GM20431 (cell line): ENCODE data around the gene AKT1.
"Not testable (repeated sequence)": the region's sequence is repeated elsewhere in the genome, so short reads cannot be mapped to it uniquely, and the experiment has no call there.

Experiments
- in situ Hi-C: fragments of 300-500 bp; cut with MseI, MboI; formaldehyde crosslinking; loops from one replicate; pipeline ENCODE4 v1.15.0; 2020; ENCODE audit warnings: low sequenced_read_pairs; ENCODE audit not compliant: unreplicated experiment

AKT1 gene

DNA sequence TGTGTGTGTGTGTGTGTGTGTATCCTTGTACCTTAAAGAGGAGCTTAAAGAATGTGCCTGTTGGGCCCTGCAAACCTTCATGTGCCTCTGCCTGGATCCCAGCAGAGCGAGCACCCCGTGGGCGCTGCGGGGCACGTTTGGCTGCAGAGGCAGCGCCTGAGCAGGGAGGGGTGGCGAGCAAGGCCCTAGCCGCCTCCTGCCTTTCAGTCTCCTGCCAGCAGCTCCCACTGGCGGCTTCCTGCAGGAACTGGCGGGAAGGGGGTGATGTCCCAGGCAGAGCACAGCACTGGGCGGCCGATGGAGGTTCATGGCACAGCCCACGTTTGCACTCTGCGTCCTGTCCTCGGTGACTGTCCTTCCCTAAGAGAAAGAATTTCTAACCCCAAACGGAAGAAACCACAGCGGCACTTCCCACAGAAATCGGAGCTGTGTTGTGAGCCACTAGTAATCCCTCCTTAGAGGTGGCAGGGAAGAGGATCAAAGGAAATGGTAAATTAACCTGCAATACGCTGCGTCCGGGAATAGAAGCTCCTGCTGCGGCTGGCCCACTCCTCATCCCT is 25.2 kb upstream of the AKT1 start:
- in situ Hi-C loops = loop anchor here (10.0 kb wide), 1 partner anchor 46 kb away; no protein-coding TSS in a partner anchor

GRCh38 chr14:104819361-104819781 is 23.8 kb upstream of the AKT1 start:
- in situ Hi-C loops = no loop called here

DNA sequence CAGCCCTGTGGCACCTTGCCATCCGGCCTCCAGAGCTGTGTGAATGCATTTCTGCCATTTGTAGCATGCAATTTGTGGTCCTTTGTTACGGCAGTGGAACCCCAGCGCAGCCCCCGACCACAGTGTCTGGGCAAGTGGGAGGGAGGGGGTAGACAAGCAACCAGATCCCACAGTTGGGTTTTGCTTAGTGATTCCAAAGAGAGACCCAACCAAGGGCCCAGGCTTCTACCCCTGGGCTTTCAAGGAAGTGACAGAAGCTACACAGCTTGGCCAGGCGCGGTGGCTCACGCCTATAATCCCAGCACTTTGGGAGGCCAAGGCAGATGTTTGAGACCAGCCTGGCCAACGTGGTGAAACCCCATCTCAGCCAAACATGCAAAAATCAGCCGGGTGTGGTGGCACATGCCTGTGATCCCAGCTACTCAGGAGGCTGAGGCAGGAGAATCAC is 23.2 kb upstream of the AKT1 start:
- in situ Hi-C loops = no loop called here

DNA sequence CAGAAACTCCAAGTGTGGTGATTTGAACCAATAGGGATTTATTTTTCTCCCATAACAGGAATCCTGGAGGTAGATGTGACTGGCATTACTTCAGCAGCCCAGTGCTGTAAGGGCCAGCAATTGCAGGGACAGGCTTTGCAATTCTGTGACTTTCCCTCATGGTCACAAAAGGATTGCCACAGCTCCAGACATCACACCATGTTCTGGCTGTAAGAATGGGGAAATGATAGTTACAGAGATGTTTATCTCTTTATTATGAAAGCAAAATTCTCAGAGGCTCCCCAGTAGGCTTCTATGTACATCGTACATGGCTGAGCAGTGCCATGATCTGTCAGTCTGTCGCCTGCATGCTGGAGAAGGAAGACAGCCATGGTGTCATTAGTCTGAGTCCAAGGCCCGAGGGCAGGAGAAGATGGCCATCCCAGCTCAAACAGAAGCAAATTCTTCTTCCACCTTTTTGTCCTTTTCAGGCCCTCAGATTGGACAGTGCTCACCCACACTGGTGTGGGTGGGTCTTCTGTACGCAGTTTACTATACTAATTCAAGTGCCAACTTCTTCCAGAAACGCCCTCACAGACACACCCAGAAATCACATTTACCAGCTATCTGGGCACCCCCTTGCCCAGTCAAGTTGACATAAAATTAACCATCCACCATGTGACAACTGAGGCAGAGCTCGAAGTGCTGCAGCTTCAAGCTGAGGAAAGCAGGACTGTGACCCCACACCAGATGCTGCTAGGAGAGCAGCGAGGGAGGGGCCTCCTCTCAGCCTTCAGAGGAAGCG is 22.6 kb upstream of the AKT1 start:
- in situ Hi-C loops = no loop called here

DNA sequence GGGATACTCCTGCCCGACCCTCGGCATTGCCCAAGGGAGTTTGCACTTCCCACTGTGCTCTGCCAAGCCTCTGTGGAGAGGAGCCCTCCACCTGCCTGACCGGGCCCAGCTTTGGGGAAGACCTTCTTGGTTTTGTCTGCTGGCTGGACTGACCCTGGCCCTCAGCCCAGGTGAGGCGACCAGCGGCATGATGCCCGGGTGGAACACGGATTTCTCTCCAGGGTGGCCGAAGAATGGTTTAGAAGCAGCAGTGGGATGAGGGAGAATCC is 21.0 kb upstream of the AKT1 start:
- in situ Hi-C loops = no loop called here

DNA sequence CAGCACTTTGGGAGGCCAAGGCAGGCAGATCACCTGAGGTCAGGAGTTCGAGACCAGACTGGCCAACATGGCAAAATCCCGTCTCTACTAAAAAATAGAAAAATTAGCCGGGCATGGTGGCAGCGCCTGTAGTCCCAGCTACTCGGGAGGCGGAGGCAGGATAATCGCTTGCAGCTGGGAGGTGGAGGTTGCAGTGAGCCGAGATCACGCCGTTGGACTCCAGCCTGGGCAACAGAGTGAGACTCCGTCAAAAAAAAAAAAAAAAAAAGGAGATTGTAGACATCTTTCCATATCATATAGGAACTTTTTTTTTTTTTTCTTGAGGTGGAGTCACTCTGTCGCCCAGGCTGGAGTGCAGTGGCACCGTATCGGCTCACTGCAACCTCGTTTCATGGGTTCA is 19.2 kb upstream of the AKT1 start:
- in situ Hi-C loops = not testable (repeated sequence)

DNA sequence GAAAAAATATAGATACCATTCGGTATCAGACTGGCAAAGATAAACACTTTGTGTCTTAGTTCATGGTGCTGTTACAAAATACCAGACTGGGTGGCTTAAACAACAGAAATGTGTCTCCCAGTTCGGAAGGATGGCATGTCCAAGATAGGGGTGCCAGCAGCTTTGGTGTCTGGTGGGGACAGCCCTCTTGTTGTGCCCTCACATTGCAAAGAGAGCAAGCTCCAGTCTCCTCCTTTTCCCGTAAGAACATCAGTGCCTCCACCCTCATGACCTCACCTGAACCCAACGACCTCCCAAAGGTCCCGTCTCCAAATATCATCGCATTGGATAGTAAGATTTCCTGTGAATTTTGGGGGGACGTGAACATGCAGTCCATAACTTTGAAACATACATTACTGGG is 17.7 kb upstream of the AKT1 start:
- in situ Hi-C loops = no loop called here

GRCh38 chr14:104810316-104810715 is 14.8 kb upstream of the AKT1 start:
- in situ Hi-C loops = no loop called here

DNA sequence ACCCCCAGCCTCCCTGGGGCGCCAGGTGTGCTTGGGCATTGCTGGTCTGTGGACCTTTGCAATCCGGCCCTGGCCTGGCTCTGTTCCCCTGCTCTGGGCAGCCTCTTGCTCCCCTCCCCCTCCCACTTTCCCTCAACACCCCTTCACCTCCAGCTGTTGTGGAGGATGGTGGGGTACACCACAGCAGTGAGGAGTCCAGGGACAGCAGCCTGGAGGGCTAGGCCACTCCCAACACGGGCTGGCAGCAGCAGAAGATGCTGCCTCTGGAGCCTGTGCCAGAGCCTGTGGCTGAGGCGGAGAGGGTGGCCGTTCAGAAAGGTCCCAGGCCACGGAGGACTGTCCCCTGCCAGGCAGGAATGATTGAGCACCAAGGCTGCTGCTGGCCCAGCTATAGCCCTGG is 12.9 kb upstream of the AKT1 start:
- in situ Hi-C loops = no loop called here

- in situ Hi-C loops = no loop called here
Measured at GRCh38 chr14:104806625-104807465, 11.3 kb upstream of the AKT1 start.

GRCh38 chr14:104805941-104806624 is 10.5 kb upstream of the AKT1 start:
- in situ Hi-C loops = no loop called here

DNA sequence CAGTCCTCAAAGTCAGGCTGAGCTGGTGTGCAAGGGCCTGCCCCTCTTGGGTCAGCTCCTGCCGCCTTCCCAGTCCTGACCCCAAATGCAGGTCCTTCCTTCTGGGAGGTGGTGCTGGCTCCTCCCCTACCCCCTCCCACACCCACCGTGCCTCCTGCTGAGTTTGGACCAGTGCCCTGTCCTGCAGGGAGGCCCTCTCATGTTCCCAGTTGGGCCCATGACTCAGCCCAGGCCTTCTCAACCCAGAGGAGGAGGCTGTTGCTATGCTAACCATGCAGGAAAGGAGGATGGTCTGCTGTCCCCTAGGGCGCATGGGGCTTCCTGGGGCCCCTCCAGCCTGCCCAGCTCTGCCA is 9.8 kb upstream of the AKT1 start:
- in situ Hi-C loops = no loop called here

GRCh38 chr14:104804481-104805325 is 9.2 kb upstream of the AKT1 start:
- in situ Hi-C loops = no loop called here

DNA sequence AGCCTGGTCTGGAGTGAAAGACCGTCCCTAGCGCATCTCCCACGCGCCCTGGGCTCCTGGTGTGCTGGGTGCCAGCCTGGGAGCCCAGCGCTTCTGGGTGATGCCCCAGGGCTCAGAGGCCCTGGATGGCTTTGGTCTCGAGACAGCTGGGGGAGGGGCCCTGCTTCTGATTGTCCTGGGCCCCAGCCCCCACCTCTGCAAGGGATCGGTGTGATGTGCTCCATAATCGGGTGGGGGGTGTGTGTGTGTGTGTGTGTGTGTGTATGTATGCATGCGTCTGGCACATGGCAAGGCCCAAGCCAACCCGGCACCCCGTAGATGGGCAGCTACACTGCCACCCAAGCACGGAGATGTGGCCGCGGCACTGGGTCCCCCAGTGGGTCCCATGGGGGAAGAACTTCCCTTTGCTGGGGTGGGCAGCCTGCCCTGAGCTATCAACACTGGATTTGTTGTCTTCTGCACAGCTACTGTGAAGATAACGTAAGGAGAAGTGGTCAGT is 8.4 kb upstream of the AKT1 start:
- in situ Hi-C loops = no loop called here

- in situ Hi-C loops = no loop called here
Measured at GRCh38 chr14:104803280-104803911, 7.8 kb upstream of the AKT1 start.

GRCh38 chr14:104802394-104803184 is 7.0 kb upstream of the AKT1 start:
- in situ Hi-C loops = no loop called here

DNA sequence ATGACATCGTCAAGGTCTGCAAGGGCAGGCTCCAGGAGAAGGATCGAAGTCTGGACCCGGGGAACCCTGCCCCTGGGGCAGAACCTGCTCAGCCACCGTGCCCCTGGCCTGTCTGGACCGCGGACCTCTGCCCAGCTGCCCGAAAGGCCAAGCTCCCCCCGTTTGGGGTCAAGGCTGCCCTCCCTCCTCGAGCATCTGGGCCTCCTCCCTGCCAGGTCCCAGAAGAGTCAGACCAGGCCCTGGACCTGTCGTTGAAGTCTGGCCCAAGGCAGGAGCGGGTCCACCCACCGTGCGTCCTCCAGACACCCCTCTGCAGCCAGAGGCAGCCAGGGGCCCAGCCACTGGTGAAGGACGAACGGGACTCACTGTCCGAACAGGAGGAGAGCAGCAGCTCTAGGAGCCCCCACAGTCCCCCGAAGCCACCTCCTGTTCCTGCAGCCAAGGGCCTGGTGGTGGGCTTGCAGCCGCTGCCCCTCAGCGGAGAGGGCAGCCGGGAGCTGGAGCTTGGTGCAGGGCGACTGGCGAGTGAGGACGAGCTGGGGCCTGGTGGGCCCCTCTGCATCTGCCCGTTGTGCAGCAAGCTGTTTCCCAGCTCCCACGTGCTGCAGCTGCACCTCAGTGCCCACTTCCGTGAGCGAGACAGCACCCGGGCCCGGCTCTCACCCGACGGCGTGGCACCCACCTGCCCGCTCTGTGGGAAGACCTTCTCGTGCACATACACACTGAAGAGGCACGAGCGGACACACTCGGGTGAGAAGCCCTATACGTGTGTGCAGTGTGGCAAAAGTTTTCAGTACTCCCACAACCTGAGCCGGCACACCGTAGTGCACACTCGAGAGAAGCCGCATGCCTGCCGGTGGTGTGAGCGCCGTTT is 6.2 kb upstream of the AKT1 start:
- in situ Hi-C loops = no loop called here
